Ovary (tissue), 9 donors: ENCODE results near the gene ANKDD1A. TPM values are rescaled to one million over a fixed set of nuclear protein-coding genes. Genes with fewer than 3 reads are reported as not detected.
A peak's percentile ranks its signal among the peaks of the same experiment; 100 is the strongest.

Experiments
- DNase-seq, 5 donors: peaks; one replicate each; pipeline ENCODE4 v3.0.0-alpha.2; 2019 to 2020
- H3K27ac ChIP-seq, 2 donors: fragments of 200-600 bp; one replicate each; pipeline versions ENCODE4 v1.5.1 to v1.8.0; 2019 to 2022
- H3K27me3 ChIP-seq: fragments of 200-600 bp; one replicate; pipeline ENCODE4 v1.8.0; 2022
- H3K36me3 ChIP-seq: fragments of 200-600 bp; sonication (generic); one replicate; pipeline ENCODE4 v1.5.1; 2019
- H3K4me1 ChIP-seq: one replicate; pipeline ENCODE4 v1.8.1; 2013; ENCODE audit warnings: mild to moderate bottlenecking, moderate library complexity; ENCODE audit not compliant: insufficient read depth
- H3K4me3 ChIP-seq: fragments of 200-600 bp; sonication (generic); one replicate; pipeline ENCODE4 v1.5.1; 2017
- H3K9me3 ChIP-seq, 2 donors: fragments of 200-600 bp in 1 of 2; sonication (generic) in 1 of 2; one replicate each; pipeline versions ENCODE4 v1.5.1 to v1.8.1; 2013 to 2019; ENCODE audit warnings: mild to moderate bottlenecking in 1 of 2, moderate library complexity in 1 of 2
- EP300 ChIP-seq: sonication (generic); formaldehyde crosslinking; IDR thresholded peaks from one replicate; pipeline ENCODE4 v1.6.1; 2017; ENCODE audit warnings: antibody characterized with exemption
- POLR2A ChIP-seq: fragments of 450-650 bp; IDR thresholded peaks from one replicate; pipeline ENCODE4 v1.6.1; 2017; ENCODE audit warnings: antibody characterized with exemption, mild to moderate bottlenecking, moderate library complexity
- WGBS, 3 donors: extraction: QIAGEN DNeasy Blood & Tissue Kit in 1 of 3; methylation state at CpG; one replicate each; pipeline versions ENCODE4 v1.1.5 to v1.1.7; 2013 to 2017; 5-methylcytosine and 5-hydroxymethylcytosine counted together
- intact Hi-C, 4 donors: fragments of 100-400 bp; cut with DNase I; formaldehyde crosslinking; loops; one replicate each; pipeline versions ENCODE4 v1.11.0 to v1.15.1; 2022 to 2023
- polyA plus RNA-seq, 2 donors: library from polyadenylated mRNA; stranded (reverse); fragments of 200-250 nt in 1 of 2; fragments of 350-450 nt in 1 of 2; fragmentation: Illumina TruSeq in 1 of 2; extraction: RNeasy Lipid Tissue Mini Kit (QIAGEN cat#74804) in 1 of 2; gene quantifications; one replicate each; pipeline ENCODE4 v1.2.3, GENCODE V29; 2013 to 2014
- total RNA-seq, 7 donors: library from RNA; depleted of rRNA in 2 of 7; stranded (reverse); fragments of >200 nt in 2 of 7; fragmentation: NEBNext Ultra II Directional in 3 of 7; extraction: Animal tissue kit (Norgen Biotek cat#: 25700) in 3 of 7; gene quantifications; one replicate each; pipeline versions ENCODE4 v1.1.0 to v1.2.4, GENCODE V29; 2016 to 2023
- TF ChIP-seq, protein P1 (sequence below), 3 donors: fragments of 450-650 bp in 2 of 3; fragments of 200-600 bp in 1 of 3; IDR thresholded peaks; one replicate each; pipeline versions ENCODE4 v1.5.1 to v1.8.0; 2016 to 2022; ENCODE audit warnings: antibody characterized with exemption in 3 of 3, mild to moderate bottlenecking in 1 of 3
- donor health status: DM: no; HTN: no; CAD: no; lungs with moderate emphysema.
- donor health status: DM: no; HTN: no; CAD: no.
- donor health status: Bipolar disorder and iron deficiency.
- donor health status: DM: yes; HTN: yes; CAD: no.
- donor health status: DM: no; HTN: no; CAD: no.
- donor health status: DM: yes; HTN: yes; CAD: no.

ANKDD1A gene
- total and polyA plus RNA-seq, 9 donors = 5.7 to 29.4 (median 10.2) TPM

DNA sequence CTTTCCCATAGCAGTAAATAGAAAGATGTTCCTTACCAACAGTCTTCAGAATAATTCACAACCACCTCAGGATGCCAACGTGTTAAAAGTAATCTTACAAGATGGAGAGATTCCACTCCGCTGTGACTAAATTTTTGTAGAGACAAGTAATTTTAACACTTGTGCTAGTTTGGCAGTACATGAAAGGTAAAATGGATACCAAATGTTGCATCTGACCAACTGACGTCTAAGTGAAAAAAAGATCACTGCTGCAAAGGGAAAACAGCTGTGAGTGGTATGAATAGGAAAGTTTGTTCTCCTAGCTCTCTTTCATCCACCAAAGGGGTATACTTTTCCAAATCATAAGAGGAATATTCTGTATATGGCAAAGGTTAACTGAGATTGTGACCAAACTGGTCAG is 75.4 kb downstream of the ANKDD1A start:
- Histone ChIP-seq H3K27ac (no peak overlapping the region), H3K4me3 (no peak overlapping the region), H3K4me1 (peaks cover 5% of the 10 kb centered on the region), H3K9me3 (no peaks in the 10 kb centered on the region), H3K27me3 (no peaks in the 10 kb centered on the region), H3K36me3 (no peaks in the 10 kb centered on the region)
- TF ChIP-seq, protein P1, sequence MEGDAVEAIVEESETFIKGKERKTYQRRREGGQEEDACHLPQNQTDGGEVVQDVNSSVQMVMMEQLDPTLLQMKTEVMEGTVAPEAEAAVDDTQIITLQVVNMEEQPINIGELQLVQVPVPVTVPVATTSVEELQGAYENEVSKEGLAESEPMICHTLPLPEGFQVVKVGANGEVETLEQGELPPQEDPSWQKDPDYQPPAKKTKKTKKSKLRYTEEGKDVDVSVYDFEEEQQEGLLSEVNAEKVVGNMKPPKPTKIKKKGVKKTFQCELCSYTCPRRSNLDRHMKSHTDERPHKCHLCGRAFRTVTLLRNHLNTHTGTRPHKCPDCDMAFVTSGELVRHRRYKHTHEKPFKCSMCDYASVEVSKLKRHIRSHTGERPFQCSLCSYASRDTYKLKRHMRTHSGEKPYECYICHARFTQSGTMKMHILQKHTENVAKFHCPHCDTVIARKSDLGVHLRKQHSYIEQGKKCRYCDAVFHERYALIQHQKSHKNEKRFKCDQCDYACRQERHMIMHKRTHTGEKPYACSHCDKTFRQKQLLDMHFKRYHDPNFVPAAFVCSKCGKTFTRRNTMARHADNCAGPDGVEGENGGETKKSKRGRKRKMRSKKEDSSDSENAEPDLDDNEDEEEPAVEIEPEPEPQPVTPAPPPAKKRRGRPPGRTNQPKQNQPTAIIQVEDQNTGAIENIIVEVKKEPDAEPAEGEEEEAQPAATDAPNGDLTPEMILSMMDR (IDR thresholded peaks at IDR 0.05) = no peak
- TF ChIP-seq POLR2A (no peak), EP300 (no peak)
- 24 to 32% (median 24%) methylated on average over 3 of the region's 3 CpGs for WGBS, 3 donors
- no peak for DNase-seq
- intact Hi-C loops = no loop called here

GRCh38 chr15:64989416-64990167 is 77.9 kb downstream of the ANKDD1A start, which contains the start of gene SPG21:
TSS of gene SPG21 (minus strand) at chr15:64989914. CDS start at chr15:64983569, 6,345 bp downstream.
- peak; percentile 58 for TF ChIP-seq POLR2A
- TF ChIP-seq, protein P1 (IDR thresholded peaks at IDR 0.05) = no peak
- no peak for TF ChIP-seq EP300

GRCh38 chr15:64990168-64990470 is 78.4 kb downstream of the ANKDD1A start:
- no peak for DNase-seq
- Histone ChIP-seq H3K36me3 (no peaks in the 10 kb centered on the region), H3K27me3 (no peaks in the 10 kb centered on the region), H3K4me1 (peaks cover 2% of the 10 kb centered on the region), H3K27ac (peak overlapping the region; percentile 39 to 85), H3K9me3 (no peaks in the 10 kb centered on the region), H3K4me3 (peak overlapping the region; percentile 98)
- intact Hi-C loops = no loop called here
- 3 to 4% (median 4%) methylated on average over 9 of the region's 9 CpGs for WGBS, 3 donors
- TF ChIP-seq, protein P1 (IDR thresholded peaks at IDR 0.05) = no peak
- no peak for TF ChIP-seq POLR2A
- TF ChIP-seq EP300 = no peak

More at GRCh38 chr15:64989416-64990167, 77.9 kb downstream of the ANKDD1A start, which contains the start of gene SPG21:
- Histone ChIP-seq H3K27ac (peak within 1 kb of the TSS; percentile 85 to 86), H3K27me3 (no peaks in the 10 kb centered on the region), H3K4me3 (peak within 1 kb of the TSS; percentile 98), H3K36me3 (no peaks in the 10 kb centered on the region), H3K4me1 (peaks cover 2% of the 10 kb centered on the region), H3K9me3 (no peaks in the 10 kb centered on the region)
- 0 to 1% (median 0%) methylated on average over 67 to 75 of the region's 75 CpGs for WGBS, 3 donors
- intact Hi-C loops = no loop called here
- DNase-seq = peak; percentile 93 to 97 (median 96)

DNA sequence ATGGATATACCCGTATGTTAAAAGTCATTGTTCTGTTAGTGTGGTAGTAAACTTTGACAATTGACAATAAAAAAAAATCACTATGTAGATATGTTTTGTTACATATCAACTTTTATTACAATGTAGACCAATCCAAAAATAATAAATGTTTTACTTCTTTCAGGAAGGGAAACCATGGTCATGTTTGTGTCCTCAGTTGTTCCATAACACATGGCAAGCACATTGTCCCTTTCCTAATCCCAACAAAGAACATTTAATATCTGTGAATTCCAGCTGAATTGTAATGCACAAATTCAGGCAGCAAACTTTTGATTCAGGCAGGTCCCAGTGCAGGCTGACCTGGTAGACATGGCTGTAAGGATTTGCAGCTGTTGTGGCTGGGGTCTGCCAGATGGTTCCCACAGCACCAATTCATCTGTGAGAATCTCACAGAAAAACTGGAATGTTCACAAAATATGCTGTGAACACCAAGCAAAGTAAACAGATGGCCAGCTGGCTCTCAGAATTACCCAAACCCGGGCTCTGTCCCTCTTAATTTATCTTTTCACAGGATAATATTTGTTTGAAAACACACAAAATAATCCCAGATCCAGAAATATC is 79.9 kb downstream of the ANKDD1A start:
- Histone ChIP-seq H3K9me3 (no peaks in the 10 kb centered on the region), H3K27ac (no peak overlapping the region), H3K4me3 (no peak overlapping the region), H3K27me3 (no peaks in the 10 kb centered on the region), H3K4me1 (peaks cover 2% of the 10 kb centered on the region), H3K36me3 (no peaks in the 10 kb centered on the region)
- TF ChIP-seq POLR2A (no peak), EP300 (no peak)
- TF ChIP-seq, protein P1 (IDR thresholded peaks at IDR 0.05) = no peak
- intact Hi-C loops = no loop called here
- 17 to 26% (median 22%) methylated on average over 2 of the region's 2 CpGs for WGBS, 3 donors
- DNase-seq = peak in 3 of 5 donors; percentile 36 to 55 (median 44)
